ENCODE results near the gene FRMPD4. TPM values are rescaled to one million over a fixed set of nuclear protein-coding genes. Genes with fewer than 3 reads are reported as not detected.

The FRMPD4 gene
- total RNA-seq, 4 donors from 2014 or later: 0.17 to 0.83 (median 0.46) TPM

GRCh38 chrX:12401252-12401651 is 263.0 kb downstream of the FRMPD4 start:
- TF ChIP-seq POLR2A (IDR thresholded peaks at IDR 0.05; ENCODE audit: low read depth): no peak
- no peaks in the 10 kb centered on the region for H3K4me1 ChIP-seq
- no peak overlapping the region for H3K27ac ChIP-seq (replicated peaks in 1 of 4)
- DNase-seq (ENCODE audit: extremely low spot score): no peak
- intact Hi-C loops (cut with DNase I): no loop called here
- H3K9me3 ChIP-seq: no peaks in the 10 kb centered on the region
- no peaks in the 10 kb centered on the region for H3K27me3 ChIP-seq
- WGBS: 44% methylated on average over 1 of the region's 1 CpG
- H3K4me3 ChIP-seq: no peak overlapping the region
- H3K36me3 ChIP-seq: no peaks in the 10 kb centered on the region

- intact Hi-C loops (cut with DNase I): no loop called here
- H3K4me3 ChIP-seq: no peak overlapping the region
- no peaks in the 10 kb centered on the region for H3K27me3 ChIP-seq
- DNase-seq (ENCODE audit: extremely low spot score): no peak
- TF ChIP-seq POLR2A (IDR thresholded peaks at IDR 0.05; ENCODE audit: low read depth): no peak
- TF ChIP-seq, protein P1, sequence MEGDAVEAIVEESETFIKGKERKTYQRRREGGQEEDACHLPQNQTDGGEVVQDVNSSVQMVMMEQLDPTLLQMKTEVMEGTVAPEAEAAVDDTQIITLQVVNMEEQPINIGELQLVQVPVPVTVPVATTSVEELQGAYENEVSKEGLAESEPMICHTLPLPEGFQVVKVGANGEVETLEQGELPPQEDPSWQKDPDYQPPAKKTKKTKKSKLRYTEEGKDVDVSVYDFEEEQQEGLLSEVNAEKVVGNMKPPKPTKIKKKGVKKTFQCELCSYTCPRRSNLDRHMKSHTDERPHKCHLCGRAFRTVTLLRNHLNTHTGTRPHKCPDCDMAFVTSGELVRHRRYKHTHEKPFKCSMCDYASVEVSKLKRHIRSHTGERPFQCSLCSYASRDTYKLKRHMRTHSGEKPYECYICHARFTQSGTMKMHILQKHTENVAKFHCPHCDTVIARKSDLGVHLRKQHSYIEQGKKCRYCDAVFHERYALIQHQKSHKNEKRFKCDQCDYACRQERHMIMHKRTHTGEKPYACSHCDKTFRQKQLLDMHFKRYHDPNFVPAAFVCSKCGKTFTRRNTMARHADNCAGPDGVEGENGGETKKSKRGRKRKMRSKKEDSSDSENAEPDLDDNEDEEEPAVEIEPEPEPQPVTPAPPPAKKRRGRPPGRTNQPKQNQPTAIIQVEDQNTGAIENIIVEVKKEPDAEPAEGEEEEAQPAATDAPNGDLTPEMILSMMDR (IDR thresholded peaks at IDR 0.05): no peak
- no peak for TF ChIP-seq POLR2AphosphoS5 (IDR thresholded peaks at IDR 0.05)
- no peak for TF ChIP-seq EP300 (IDR thresholded peaks at IDR 0.05)
- H3K36me3 ChIP-seq: no peaks in the 10 kb centered on the region
- no peaks in the 10 kb centered on the region for H3K9me3 ChIP-seq
- no peaks in the 10 kb centered on the region for H3K4me1 ChIP-seq
- H3K27ac ChIP-seq (replicated peaks in 1 of 4): no peak overlapping the region
- WGBS: 71% methylated on average over 3 of the region's 3 CpGs
These were observed 265.3 kb downstream of the FRMPD4 start for GRCh38 chrX:12403474-12404082.

DNA sequence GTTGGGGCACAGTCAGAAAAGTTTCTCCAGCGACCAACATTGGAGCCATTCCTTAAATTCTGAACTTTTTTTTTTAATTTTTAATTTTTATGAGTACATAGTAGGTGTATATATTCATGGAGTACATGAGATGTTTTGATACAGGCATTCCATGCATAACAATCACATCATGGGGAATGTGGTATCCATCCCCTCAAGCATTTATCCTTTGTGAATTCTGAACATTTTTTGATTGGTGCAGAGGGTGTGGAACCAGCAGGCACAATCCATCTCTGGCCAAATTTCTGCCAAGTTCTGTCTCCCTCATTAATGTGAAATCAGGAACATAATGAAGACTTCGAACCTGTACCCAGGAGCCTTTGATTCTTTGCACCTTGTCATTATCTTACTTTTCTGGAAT is 267.0 kb downstream of the FRMPD4 start:
- Histone ChIP-seq H3K36me3 (no peaks in the 10 kb centered on the region), H3K4me3 (no peak overlapping the region), H3K9me3 (no peaks in the 10 kb centered on the region), H3K4me1 (no peaks in the 10 kb centered on the region), H3K27me3 (no peaks in the 10 kb centered on the region), H3K27ac (replicated peaks in 1 of 4) (no peak overlapping the region)
- intact Hi-C loops (cut with DNase I): no loop called here
- TF ChIP-seq, protein P1 (IDR thresholded peaks at IDR 0.05): no peak
- no peak for DNase-seq (ENCODE audit: extremely low spot score)
- 69% methylated on average over 2 of the region's 2 CpGs for WGBS

DNA sequence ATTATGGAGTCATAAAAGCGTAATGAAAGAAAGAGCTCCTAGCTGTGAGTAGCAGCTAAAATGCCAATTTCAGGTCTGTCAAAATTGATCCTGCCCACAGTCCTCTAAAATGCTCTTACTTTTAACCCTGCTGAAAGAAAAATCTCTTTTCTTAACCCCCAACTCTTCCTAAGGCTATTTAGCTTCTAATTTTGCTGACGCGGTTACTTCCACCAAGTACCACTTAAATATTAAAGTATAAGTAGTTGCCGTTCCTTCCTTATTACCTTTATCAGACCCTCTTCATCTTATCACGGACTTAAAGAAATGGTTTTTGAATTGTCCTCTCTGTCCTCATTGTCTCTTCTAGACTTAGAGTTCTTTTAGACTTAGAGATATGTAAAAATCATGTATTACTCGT is 272.2 kb downstream of the FRMPD4 start:
- Histone ChIP-seq H3K4me1 (no peaks in the 10 kb centered on the region), H3K4me3 (no peak overlapping the region), H3K9me3 (no peaks in the 10 kb centered on the region), H3K27ac (replicated peaks in 1 of 4) (no peak overlapping the region), H3K36me3 (no peaks in the 10 kb centered on the region), H3K27me3 (no peaks in the 10 kb centered on the region)
- no peak for DNase-seq (ENCODE audit: extremely low spot score)
- 80% methylated on average over 6 of the region's 6 CpGs for WGBS
- intact Hi-C loops (cut with DNase I): no loop called here
- TF ChIP-seq EP300 (IDR thresholded peaks at IDR 0.05): no peak
- no peak for TF ChIP-seq POLR2AphosphoS5 (IDR thresholded peaks at IDR 0.05)
- TF ChIP-seq POLR2A (IDR thresholded peaks at IDR 0.05; ENCODE audit: low read depth): no peak
- TF ChIP-seq, protein P1 (IDR thresholded peaks at IDR 0.05): no peak

- H3K4me1 ChIP-seq: no peaks in the 10 kb centered on the region
- TF ChIP-seq POLR2AphosphoS5 (IDR thresholded peaks at IDR 0.05) (no peak), EP300 (IDR thresholded peaks at IDR 0.05) (no peak), POLR2A (IDR thresholded peaks at IDR 0.05; ENCODE audit: low read depth) (no peak)
- TF ChIP-seq, protein P1 (IDR thresholded peaks at IDR 0.05): no peak
- intact Hi-C loops (cut with DNase I): no loop called here
These were observed 273.6 kb downstream of the FRMPD4 start for GRCh38 chrX:12411831-12412230.

More at GRCh38 chrX:12411831-12412230, 273.6 kb downstream of the FRMPD4 start:
- Histone ChIP-seq H3K27me3 (no peaks in the 10 kb centered on the region), H3K9me3 (no peaks in the 10 kb centered on the region), H3K4me3 (no peak overlapping the region), H3K36me3 (no peaks in the 10 kb centered on the region), H3K27ac (replicated peaks in 1 of 4) (no peak overlapping the region)
- WGBS: 82% methylated on average over 1 of the region's 1 CpG
- no peak for DNase-seq (ENCODE audit: extremely low spot score)
